Right lobe of liver (tissue), 6 donors: ENCODE results near the gene CCT6B. TPM values are rescaled to one million over a fixed set of nuclear protein-coding genes. Genes with fewer than 3 reads are reported as not detected.

ENCODE experiments used
- ATAC-seq, 4 donors: fragments of 200-7000 bp; cut with Tn5 transposase; one replicate each; pipeline ENCODE4 v1.9.1; 2020; ENCODE audit warnings: mild to moderate bottlenecking in 4 of 4, moderate library complexity in 4 of 4
- DNase-seq, 3 donors: peaks; one replicate each; pipeline ENCODE4 v3.0.0-alpha.2; 2020
- H3K27ac ChIP-seq, 3 donors: fragments of 200-600 bp; one replicate each; pipeline ENCODE4 v1.8.0; 2022
- H3K27me3 ChIP-seq, 2 donors: fragments of 200-600 bp; one replicate each; pipeline ENCODE4 v1.8.0; 2022
- H3K36me3 ChIP-seq, 4 donors: fragments of 200-600 bp; sonication (generic) in 1 of 4; one replicate each; pipeline versions ENCODE4 v1.5.1 to v1.8.0; 2017 to 2022; ENCODE audit warnings: control low read depth in 1 of 4
- H3K4me1 ChIP-seq, 4 donors: fragments of 200-600 bp; sonication (generic) in 1 of 4; one replicate each; pipeline versions ENCODE4 v1.5.1 to v1.8.0; 2017 to 2022; ENCODE audit warnings: control low read depth in 1 of 4
- H3K4me3 ChIP-seq, 3 donors: fragments of 200-600 bp; one replicate each; pipeline ENCODE4 v1.8.0; 2022
- H3K9me3 ChIP-seq, 4 donors: fragments of 200-600 bp; sonication (generic) in 1 of 4; one replicate each; pipeline versions ENCODE4 v1.5.1 to v1.8.0; 2017 to 2022; ENCODE audit warnings: control low read depth in 1 of 4
- POLR2A ChIP-seq: fragments of 450-650 bp; IDR thresholded peaks from one replicate; pipeline ENCODE4 v1.6.1; 2017; ENCODE audit warnings: antibody characterized with exemption, mild to moderate bottlenecking
- WGBS: methylation state at CpG from one replicate; pipeline ENCODE4 v1.1.6; 2018; ENCODE audit warnings: low coverage, low lambda C conversion rate; ENCODE audit not compliant: insufficient coverage; ENCODE audit errors: missing lambda C conversion rate; 5-methylcytosine and 5-hydroxymethylcytosine counted together
- intact Hi-C, 2 donors: fragments of 100-400 bp; cut with DNase I; formaldehyde crosslinking; loops; one replicate each; pipeline versions ENCODE4 v1.11.2 to v1.14.1; 2022
- long read RNA-seq: library from polyadenylated mRNA; unstranded; transcript quantifications from one replicate; pipeline ENCODE4 v2.0.0, GENCODE V29; 2019
- total RNA-seq, 6 experiments: library from RNA; depleted of rRNA in 2 of 6; stranded (reverse); fragments of >200 nt in 2 of 6; fragmentation: NEBNext Ultra II Directional in 3 of 6; extraction: Animal tissue kit (Norgen Biotek cat#: 25700) in 3 of 6; gene quantifications; one replicate each; pipeline versions ENCODE4 v1.1.0 to v1.2.4, GENCODE V29; 2016 to 2023
- TF ChIP-seq, protein P1 (sequence below), 4 donors: fragments of 200-600 bp in 3 of 4; fragments of 450-650 bp in 1 of 4; IDR thresholded peaks; one replicate each; pipeline versions ENCODE4 v1.5.1 to v1.8.0; 2016 to 2022; ENCODE audit warnings: antibody characterized with exemption in 4 of 4, mild to moderate bottlenecking in 2 of 4
- donor health status: DM: no; HTN: yes; CAD: no.
- donor health status: DM: no; HTN: no; CAD: no.
- donor health status: DM: no; HTN: no; CAD: no.
- donor health status: DM: no; HTN: yes; CAD: no.
- donor health status: DM: no; HTN: yes; CAD: no.

Gene CCT6B, protein sequence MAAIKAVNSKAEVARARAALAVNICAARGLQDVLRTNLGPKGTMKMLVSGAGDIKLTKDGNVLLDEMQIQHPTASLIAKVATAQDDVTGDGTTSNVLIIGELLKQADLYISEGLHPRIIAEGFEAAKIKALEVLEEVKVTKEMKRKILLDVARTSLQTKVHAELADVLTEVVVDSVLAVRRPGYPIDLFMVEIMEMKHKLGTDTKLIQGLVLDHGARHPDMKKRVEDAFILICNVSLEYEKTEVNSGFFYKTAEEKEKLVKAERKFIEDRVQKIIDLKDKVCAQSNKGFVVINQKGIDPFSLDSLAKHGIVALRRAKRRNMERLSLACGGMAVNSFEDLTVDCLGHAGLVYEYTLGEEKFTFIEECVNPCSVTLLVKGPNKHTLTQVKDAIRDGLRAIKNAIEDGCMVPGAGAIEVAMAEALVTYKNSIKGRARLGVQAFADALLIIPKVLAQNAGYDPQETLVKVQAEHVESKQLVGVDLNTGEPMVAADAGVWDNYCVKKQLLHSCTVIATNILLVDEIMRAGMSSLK
- 1 to 10 TPM in 3 of 6 experiments, under 1 TPM in 3; 0.31 to 2.4 (median 1.1) TPM for total RNA-seq
- long read RNA-seq, partial matches to known transcripts = 0 of 1 reads
- long read RNA-seq, other reads (novel, unspliced or antisense) = 1 of 1 reads

DNA sequence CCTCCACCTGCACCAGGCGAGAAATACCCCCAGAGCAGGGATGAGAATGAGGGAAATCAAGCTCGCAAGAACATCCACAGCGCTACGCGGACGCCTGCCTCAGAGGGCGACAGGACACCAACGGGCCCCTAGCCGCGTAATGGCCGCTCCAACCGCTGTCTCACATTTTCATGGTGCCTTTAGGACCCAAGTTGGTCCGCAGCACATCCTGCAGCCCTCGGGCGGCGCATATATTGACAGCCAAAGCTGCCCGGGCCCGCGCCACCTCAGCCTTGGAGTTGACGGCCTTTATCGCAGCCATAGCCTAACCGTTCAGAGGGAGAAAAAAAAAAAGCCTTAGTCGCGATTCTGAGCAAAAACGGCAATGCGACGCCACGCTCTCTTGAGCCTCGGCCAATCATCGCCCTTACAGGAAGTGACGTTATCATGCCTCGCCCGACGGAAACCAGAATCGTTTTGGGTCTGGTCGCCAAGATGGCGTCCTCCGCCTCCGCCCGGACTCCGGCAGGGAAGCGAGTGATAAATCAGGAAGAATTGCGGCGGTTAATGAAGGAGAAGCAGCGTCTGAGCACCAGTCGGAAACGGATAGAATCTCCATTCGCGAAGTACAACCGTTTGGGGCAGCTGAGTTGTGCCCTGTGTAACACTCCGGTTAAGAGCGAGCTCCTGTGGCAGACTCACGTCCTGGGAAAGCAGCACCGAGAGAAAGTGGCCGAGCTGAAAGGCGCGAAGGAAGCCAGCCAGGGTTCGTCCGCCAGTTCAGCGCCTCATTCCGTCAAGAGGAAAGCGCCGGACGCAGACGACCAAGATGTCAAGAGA lies at the start of gene CCT6B, which contains the start of gene ZNF830:
CCT6B (minus strand) TSS at position 368 of the 819 bp plus-strand sequence; CDS start at position 301, 67 bp downstream.
ZNF830 (plus strand) TSS at position 448 of the 819 bp plus-strand sequence; CDS start at position 475, 27 bp downstream.
- intact Hi-C loops = no loop called here
- ATAC-seq (peak; percentile 92 to 99 (median 97)), DNase-seq (peak; percentile 88 to 94 (median 92))
- Histone ChIP-seq H3K9me3 (no peaks in the 10 kb centered on the region), H3K36me3 (peaks cover 0 to 15% (median 8%) of the 10 kb centered on the region in 4 donors), H3K27me3 (no peaks in the 10 kb centered on the region), H3K27ac (peak within 1 kb of the TSS; percentile 87 to 88 (median 88)), H3K4me1 (peaks cover 0 to 16% (median 3%) of the 10 kb centered on the region in 4 donors), H3K4me3 (peak within 1 kb of the TSS; percentile 65 to 82 (median 71))
- WGBS = under 1% methylated on average over 49 of the region's 65 CpGs
- TF ChIP-seq, protein P1, sequence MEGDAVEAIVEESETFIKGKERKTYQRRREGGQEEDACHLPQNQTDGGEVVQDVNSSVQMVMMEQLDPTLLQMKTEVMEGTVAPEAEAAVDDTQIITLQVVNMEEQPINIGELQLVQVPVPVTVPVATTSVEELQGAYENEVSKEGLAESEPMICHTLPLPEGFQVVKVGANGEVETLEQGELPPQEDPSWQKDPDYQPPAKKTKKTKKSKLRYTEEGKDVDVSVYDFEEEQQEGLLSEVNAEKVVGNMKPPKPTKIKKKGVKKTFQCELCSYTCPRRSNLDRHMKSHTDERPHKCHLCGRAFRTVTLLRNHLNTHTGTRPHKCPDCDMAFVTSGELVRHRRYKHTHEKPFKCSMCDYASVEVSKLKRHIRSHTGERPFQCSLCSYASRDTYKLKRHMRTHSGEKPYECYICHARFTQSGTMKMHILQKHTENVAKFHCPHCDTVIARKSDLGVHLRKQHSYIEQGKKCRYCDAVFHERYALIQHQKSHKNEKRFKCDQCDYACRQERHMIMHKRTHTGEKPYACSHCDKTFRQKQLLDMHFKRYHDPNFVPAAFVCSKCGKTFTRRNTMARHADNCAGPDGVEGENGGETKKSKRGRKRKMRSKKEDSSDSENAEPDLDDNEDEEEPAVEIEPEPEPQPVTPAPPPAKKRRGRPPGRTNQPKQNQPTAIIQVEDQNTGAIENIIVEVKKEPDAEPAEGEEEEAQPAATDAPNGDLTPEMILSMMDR (IDR thresholded peaks at IDR 0.05) = no peak
- peak; percentile 61 for TF ChIP-seq POLR2A

DNA sequence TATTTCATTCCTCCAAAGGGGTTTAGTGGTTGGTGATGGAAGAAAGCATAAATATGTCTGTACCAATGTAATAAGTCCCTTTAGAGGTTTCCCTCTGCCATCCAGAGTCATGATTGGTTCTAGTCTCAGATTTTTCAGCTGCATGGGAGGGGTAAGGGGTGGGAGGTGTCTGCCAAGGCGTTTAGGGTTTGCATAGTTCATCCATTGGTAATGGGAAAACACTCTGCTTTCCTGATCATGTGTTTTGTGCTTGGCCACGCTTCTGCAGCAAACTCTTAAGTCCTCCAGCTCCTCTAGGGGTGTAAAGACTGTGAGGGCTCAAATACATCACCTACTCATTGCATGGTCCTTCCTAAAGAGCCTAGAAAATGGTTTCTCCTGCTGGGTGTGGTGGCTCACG lies 48.8 kb upstream of the CCT6B start:
- intact Hi-C loops = no loop called here
- 94% methylated on average over 3 of the region's 3 CpGs for WGBS
- Histone ChIP-seq H3K27ac (no peak overlapping the region), H3K4me1 (no peaks in the 10 kb centered on the region), H3K36me3 (peaks cover 0 to 58% (median 10%) of the 10 kb centered on the region in 4 donors), H3K4me3 (no peak overlapping the region), H3K27me3 (no peaks in the 10 kb centered on the region), H3K9me3 (no peaks in the 10 kb centered on the region)
- no peak for TF ChIP-seq POLR2A
- TF ChIP-seq, protein P1 (IDR thresholded peaks at IDR 0.05) = no peak
- DNase-seq (no peak), ATAC-seq (no peak)

DNA sequence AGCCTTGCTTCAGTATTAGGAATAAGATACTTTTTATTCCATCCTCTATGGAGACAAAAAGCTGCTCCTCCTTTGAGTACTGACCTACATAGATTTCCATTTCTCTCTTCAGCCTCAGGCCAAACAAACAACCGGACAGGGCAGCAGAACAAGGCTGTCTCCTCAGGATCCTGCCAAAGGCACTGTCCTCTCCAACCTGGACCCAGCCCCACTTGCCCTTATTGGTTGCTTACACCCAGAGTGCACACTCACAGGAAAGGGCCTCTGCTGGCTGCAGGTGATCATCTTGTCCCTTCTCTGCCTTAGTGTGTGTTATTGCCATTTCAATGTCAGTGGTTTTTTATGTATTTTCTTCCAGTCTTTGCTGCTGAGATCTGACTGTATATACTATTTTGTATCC lies 45.7 kb upstream of the CCT6B start:
- no peak for DNase-seq
- Histone ChIP-seq H3K36me3 (peaks cover 0 to 29% (median 7%) of the 10 kb centered on the region in 4 donors), H3K4me1 (no peaks in the 10 kb centered on the region), H3K27me3 (no peaks in the 10 kb centered on the region), H3K9me3 (no peaks in the 10 kb centered on the region), H3K4me3 (no peak overlapping the region), H3K27ac (no peak overlapping the region)
- WGBS = 43% methylated on average over 1 of the region's 1 CpG
- intact Hi-C loops = no loop called here
- TF ChIP-seq POLR2A = no peak
- TF ChIP-seq, protein P1 (IDR thresholded peaks at IDR 0.05) = no peak
- ATAC-seq = peak in 1 of 4 donors; percentile 41

DNA sequence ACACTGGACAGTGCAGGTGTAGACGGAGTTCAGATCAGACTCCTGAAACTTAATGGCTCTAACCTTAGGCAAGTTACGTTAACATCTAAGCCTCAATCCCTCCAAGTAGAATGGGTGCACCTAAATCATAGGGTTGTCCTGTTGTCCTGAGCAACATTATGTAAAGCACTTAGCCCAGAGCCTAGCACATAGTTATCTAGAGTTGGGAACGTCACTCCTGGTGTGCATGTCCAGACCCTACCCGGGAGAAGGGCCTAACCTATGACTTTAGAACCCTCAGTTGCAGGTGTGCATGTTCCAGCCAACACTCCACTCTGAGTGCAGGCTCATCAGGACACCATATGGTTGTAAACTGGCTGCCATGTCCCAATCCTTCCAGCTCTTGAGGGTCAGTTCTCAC lies 45.1 kb upstream of the CCT6B start:
- no peak for ATAC-seq
- Histone ChIP-seq H3K27me3 (no peaks in the 10 kb centered on the region), H3K27ac (no peak overlapping the region), H3K36me3 (peaks cover 0 to 22% (median 6%) of the 10 kb centered on the region in 4 donors), H3K4me1 (no peaks in the 10 kb centered on the region), H3K4me3 (no peak overlapping the region), H3K9me3 (no peaks in the 10 kb centered on the region)
- no CpG with 5 or more reads among the region's 4 CpGs for WGBS
- TF ChIP-seq, protein P1 (IDR thresholded peaks at IDR 0.05) = no peak
- no peak for TF ChIP-seq POLR2A
- intact Hi-C loops = no loop called here
- DNase-seq = no peak
